NCI-H1694 (cell line): Measurements from ENCODE around the gene PTX4.

Experiments used
- DNase-seq: peaks from one replicate; lab custom pipeline; 2025; lab: John Stamatoyannopoulos, UW

PTX4 gene

DNA sequence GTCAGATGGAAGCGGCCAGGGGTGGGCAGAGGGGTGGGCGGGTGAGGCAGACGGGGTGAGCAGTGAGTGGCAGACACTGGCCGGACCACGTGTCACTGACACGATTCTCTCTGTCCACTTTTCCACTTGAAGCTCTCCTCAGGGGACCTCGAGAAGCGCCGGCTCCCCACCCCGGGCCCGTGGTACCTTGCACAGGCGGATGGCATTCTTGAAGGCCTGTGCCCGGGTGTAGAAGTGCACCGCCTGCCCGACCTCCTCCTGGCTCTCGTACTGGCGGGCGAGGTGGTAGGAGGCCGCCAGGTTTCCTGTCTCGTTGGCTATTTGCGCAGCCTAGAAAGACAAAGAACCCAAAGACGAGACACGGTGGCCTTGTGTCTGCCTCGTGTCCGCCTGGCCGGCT, 35.6 kb upstream of the PTX4 start:
- DNase-seq = no peak

DNA sequence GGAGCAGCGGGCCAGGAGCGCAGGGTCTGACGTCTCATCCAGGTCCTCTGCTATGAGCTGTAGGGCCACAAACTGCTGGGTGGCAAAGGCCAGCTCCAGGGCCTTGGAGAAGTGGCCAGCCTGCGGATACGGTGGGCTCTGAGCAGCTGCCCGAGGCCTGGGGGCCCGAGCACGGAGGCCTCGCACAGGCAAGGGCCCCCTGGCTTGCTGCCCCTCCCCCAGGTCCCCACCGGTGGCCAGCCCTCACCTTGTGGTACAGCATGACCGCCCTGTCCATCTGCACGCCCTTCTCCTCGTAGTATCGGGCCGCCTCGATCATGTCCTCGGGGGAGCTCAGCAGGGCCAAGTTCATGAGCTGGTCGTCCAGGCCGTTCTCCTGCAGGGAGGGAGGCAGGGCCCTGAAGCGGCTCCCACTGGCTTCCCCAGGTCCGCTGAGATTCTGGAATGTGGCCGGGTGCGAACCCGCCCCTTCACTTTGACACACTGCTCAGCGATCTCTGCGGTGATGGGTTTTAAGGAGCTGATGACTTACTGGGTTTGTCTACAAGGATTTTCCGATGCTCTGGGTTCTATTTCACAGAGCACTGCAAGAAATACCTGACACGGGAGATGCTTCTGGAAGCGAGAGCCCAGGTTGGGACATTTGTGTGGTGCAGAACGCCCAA, 35.0 kb upstream of the PTX4 start:
- DNase-seq = no peak

DNA sequence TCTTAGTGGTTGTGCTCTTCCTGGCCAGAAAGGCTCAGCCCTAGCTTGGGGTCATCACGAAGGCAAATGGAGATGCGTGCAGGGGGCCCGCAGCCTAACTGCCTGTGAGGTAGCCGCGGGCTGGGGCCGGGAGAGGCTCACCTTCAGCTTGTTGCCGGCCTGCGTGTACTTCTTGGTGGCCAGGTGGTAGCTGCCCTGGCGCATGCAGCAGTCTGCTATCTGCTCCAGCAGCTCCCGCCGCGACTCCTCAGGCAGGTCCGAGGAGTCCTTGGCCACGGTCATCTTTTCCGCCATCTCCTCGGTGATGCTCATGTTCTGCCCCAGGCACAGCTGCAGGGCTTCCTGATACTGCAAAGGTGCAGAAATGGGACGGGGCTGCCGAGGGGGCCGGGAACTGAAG, 31.7 kb upstream of the PTX4 start:
- DNase-seq = no peak

DNA sequence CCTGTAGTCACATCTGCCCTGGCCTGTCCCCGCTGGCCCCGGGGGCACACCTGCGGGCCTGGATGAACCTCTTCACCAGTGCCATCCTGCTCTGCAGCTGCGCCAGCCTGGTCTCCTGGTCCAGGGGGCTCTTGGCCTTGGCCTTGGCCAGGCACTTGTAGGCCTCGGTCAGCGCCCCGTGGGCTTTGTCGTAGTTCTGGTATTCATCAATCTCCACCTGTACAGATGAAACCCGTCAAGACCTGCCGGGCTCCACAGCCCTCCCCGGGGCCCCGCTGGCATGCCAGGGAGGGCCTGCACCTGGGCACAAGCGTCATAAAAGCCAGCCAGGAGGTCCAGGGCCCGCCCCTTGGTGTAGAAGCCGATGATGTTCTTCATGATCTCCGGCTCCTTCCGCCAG, 31.1 kb upstream of the PTX4 start:
- DNase-seq = no peak

DNA sequence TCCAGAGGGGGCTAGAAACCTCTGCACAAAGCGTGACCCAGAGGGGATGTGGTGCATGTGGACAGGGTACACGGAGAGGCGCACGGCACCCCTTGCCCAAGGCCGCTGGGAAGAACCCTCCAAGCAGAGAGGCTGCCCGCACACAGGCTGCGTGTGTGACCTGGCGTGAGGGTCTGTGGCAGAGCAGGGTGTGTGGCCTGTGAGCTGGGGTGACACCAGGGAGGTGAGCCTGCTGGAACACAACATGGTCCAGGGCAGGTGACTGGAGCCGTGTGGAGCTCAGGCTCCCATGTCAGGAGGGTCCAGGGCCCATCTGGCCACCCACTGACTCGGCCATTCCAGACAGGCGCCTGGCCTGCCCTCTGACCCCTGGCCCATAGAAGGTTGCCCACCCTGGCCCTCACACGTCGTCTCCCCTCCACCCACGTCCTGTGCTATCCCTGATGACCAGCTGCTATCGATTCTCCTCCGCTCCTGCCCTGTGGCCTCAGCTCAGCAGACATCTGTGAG, 29.9 kb upstream of the PTX4 start:
- DNase-seq = no peak

DNA sequence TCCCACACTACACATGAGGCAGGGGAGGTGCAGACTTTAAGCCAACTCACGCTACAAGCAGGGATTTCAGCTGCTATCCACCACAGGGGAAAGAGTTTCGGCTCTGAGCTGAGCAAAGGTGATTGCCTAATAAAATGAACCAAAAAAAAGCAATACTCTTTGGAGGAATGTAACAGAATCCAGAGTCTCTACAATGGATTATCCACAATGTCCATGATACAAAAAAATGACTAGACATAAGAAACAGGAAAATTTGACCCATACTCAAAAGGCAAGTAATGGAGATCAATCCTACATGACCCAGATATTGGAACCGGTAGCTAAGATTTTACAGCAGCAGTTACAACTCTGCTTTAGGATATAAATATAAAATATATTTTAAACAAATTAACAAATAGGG, 25.8 kb upstream of the PTX4 start:
- DNase-seq = no peak

DNA sequence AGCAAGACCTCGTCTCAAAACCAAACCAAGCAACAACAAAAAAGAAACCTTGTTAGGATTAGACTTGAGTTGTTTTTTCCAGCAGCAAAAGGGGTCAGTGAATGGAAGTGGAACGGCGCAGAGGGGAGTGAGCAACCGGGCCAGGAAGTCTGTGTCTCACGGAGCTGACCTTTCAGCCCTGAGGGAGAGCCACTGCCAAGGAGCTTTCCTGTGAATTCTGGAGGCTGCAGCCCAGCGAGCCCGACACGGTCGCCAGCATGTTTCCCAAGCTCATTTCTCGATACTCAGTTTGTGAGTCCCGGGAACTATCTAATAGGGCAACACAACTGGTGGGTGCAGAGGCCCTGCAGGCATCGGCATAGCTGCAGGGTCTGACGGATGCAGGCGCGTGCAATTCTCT, 24.0 kb upstream of the PTX4 start:
- DNase-seq = no peak

DNA sequence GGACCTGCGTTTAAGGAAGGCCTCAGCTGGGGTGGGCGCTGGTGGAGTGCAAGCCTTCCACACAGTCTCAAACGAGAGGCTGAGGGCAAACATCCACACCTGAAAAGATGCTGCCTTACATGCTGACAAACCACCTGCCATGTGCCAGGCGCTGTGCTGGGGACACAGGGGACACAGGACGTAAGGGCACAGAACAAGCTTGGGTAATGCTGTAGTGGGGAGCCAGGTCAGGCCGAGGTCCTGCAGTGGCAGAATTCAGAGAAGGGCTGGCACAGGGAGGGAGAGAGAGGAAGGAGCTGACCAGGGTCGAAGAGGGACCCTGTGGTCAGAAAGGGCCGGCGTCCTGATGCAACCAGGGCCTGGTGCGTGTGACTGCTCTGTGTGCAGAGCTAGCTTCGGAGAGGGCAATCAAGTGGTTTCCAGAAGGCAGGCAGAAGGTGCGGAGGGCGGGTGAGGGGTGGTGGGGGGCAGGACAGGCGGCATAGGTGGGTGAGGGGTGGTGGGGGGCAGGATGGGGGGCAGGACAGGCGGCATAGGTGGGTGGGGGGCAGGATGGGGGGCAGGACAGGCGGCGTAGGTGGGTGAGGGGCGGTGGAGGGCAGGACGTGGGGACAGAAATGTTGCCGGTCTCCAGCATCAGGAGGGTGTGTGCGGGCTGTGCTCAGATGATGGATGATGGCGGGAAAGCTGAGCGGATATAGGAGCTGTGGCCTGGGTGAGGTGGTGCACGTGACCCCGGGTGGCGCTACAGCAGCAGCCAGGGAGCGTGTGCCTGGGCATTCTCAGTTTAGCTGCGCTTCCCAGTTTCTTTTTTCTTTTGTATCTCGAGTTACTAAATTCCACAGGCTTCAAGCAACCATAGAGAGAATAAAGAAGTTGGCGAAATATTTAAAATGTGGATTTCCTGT, 23.2 kb upstream of the PTX4 start:
- DNase-seq = no peak

DNA sequence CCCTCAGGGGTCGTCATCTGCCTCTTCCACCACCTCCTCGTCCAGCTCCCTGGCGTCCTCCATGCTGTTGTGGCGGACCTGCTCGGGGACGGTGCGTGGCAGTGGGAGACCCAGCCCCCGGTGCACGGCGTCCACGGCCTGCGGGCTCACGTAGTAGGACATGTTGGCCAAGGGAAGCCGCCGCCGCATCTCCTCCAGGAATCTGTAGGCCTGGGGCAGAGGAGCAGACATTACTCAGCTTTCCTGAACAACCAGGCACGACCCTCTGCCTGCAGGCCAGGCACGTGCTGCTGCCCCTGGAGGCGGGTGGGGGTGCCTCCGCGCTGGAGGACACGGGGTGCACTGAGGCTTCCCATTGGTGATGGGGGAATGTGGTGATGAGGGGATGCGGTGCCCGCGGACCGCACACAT, 22.2 kb upstream of the PTX4 start:
- no peak for DNase-seq

DNA sequence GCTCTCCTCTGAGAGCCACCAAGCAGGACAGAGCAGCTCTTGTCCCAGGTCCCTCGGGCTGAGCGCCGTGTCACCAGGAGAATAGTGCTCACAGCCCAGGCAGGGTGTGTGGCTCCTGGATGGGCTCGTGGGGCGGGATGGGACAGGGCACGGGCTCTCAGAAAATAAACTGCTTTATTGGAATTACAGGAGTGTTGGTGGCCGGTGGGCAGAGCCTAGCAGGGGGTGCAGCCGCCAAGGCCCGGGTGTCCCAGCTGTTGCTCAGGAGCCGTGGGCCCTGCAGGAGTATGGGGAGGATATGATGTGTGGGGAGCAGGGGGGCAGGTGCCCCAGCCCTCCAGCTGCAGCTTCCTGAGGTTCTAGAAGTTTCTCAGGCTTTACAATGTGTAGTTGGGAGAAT, 21.5 kb upstream of the PTX4 start:
- no peak for DNase-seq

DNA sequence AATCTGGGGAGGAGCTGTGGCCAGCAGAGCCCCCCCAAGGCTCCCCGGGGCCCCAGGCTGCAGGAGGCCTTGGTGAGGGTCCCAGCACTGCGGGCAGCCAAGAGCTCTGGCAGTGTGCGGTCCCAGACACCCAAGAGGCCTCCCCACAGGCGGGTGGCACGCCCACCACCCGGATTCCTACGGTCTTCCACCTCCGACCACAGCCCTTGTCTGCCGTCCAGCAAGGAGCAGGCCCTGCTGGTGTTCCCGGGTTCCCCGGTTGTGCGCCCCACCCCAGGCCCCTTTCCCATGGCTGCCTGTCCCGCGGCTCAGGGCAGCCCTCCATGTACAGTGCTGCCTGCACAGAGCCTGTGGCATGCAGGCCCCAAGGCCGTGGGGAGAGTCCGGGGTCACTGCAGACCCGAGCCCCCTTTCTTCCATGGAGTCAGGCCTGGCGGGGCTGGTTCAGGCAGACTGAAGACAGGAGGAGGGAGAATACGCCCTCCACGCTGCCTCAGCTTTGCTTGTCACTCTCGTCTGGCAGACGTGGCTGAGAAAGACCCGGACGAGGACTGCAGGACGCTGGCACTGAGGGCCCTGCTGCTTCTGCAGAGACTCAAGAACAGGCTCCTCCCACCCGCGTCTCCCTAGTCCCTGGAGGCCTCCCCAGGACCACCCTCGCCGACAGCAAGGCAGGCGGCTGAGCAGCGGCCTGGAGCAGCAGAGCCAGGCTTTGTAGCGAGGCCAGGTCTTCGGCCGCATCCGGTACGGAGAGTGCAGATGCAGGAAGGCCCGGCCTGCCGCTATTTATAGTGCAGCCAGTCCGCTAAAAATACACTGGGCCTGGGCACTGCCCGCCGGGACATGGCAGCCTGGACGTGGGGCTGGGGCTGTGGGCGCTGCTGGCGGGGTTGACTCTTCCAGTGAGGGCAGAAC, 20.8 kb upstream of the PTX4 start:
- DNase-seq = no peak

DNA sequence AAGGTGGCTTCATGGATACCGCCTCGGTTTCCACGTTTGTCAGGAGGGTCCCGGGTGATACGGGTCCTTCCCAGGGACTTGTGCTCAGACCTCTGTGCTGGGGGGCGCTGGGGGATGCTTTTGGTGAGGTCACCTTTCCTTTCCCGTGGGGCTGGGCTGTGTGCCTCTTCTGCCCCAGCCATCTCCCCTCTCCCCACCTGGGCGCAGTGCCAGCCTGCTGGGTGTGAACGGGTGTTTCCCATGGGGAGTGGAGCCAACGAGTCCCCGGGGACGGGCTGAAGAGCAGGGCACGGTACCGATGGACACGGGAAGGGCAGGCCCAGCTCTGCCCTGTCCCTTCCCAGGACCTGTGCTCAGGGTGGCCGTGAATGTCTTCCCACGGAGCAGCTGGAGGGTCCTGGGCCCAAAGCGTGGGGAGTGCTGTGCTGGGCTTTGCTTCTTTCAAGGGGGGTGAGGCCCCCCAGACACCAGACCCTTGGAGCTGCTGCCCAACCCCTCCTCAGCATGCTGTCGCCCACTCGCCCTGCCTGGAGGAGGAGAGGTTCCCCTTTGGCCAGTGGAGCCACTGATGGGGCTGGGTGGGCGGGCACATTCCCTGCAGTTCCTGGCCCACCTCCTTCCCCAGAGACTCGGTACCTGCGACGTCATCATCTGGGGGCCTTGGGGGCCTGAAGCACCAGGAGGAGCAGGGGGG, 19.9 kb upstream of the PTX4 start:
- no peak for DNase-seq

DNA sequence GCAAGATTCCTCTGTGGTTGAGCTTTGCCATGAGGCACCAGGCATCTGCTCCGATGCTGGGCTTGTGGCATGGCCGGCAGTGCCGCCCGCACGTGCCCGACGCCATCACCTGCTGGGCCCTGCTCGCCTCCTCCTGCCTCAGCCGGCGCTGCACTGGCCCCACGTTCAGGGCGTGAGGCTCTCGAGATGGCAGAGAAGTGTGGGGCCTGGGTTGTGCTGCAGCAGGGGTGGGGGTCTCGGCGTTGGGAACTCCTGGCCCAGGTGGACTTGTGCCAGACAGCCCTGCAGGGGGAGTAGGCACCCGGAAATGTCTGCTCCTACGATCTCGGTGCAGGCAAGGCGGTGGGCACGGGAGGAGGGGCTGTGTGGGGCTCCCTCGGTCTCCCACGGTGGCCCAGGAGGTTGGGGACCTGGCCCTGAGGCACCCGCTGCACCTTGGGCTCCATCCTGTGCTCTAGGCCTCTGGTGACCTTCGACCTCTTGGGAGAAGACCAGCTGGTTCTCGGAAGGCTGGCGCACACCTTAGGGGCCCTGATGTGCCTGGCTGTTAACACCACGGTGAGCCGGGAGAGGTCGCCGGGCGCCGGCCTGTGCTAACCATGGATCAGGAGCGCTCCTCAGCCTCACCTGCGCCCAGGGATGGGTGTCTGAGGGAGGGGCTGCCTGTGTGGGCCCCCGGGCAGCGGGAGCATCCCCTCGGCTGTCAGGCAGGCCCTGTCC, 17.9 kb upstream of the PTX4 start:
- no peak for DNase-seq

DNA sequence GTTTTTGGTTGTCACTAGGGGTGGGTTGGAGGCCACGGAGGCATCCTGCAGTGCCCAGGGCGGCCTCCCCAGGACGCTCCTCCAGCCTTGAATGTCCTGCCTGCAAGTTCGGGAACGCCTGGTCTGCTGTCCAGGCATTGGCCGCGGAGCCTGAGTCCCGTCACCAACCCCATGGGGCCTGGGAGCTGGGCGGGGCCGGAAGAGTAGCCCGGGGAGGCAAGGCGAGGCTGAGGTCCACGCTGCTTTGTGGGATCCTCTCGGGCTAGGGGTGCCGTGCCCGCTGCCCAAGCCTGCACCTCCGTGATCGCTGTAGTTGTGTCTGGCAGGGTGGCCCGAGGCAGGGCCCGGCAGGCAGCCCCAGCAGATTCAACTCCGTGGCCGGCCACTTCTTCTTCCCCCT, 17.2 kb upstream of the PTX4 start:
- DNase-seq = no peak

DNA sequence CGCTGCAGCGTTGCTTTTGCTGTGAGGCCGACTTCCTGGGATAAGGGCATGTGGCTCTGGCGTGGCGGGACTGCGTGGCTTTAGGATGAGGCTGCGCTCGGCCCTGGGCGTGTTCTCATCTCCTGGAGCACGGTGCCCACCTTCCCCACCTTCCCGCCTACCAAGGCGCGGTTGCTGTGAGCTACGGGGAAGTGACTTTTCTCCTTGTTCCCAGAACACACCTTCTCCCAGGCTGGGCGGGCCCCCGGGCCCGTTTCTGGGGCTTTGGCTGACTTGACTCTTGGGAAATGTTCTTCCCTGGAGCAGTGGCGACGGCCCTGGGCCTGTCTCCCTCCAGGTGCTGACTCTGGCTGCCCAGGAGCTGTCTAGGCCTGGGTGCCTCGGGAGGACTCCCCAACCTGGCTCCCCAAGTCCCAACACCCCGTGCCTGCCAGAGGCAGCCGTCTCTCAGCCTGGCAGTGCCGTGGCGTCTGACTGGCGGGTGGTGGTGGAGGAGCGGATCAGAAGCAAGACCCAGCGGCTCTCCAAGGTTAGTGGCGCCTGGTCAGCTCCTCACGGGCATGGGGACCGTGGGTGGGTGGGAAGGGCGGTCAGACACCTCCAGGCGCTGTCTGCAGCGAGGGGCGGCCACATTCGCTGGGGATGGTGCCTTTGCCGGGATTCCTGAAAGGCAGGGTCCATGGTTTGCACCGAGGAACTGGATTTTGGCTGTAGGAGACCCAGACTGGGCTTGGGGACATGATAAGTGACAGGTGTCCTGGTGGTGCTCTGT, 16.5 kb upstream of the PTX4 start:
- DNase-seq = no peak

DNA sequence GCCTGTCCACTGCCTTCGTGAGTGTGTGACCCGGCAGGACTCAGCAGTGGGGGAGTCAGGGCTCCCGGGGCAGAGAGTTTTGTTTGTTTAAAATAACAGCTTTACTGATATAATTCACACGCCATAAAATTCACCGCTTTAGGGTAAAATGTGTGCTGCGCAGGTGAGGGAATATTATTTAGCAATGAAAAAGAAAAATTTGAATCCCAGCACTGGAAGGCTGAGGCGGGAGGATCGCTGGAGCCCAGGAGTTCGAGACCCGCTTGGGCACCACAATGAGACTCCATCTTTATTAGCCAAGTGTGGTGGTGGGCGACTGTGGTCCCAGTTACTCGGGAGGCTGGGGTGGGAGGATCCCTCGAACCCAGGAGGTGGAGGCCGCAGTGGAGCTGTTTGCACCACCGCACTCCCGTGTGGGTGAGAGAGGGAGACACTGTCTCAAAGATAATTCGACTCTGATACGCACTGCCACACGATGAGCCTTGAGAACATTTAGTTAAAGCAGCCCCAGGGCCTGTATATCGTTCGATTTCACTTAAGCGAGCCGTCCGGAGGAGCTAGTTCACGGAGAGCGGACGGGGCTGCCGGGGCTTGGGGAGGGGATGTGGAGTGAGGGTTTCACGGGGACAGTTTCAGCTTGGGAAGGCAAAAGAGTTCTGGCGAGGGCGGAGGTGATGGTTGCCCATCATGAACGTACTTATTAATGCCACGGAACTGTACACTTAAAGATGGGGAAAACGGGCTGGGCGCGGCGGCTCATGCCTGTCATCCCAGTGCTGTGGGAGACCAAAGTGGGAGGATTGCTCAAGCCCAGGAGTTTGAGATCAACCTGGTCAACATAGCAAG, 14.6 kb upstream of the PTX4 start:
- no peak for DNase-seq

DNA sequence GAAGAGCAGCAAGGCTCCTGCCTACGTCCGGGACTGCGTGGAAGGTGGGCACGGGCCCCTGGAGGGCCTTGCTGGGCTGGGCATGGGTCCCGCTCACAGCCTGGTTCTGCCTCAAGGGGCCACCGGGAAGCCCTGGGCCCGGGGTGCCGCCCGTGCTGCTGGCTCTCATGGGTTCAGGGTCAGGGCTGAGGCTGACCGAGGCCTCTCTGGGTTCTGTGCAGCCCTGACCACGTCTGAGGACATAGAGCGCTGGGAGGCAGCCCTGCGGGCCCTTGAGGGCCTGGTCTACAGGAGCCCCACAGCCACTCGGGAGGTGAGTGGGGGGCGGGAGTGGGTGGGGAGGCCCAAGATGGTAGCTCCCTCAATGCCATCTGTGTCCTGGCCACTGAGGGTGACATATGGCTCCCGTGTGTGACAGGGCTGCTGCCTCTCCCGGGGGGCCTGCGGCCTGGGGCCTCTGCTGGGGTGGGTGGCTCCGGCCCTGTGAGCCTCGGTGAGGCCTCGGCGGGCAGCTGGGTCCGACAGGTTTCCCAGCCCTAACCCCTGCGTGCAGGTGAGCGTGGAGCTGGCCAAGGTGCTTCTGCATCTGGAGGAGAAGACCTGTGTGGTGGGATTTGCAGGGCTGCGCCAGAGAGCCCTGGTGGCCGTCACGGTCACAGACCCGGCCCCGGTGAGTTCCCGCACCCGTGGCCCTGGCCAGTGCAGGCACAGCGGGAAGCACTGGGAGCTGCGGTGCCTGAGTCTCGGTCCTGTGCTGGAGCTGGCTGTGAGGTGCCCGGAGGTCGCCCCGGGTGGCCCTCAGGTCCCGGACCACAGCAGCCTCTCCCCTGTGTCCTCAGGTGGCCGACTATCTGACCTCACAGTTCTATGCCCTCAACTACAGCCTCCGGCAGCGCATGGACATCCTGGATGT, 13.6 kb upstream of the PTX4 start:
- no peak for DNase-seq

DNA sequence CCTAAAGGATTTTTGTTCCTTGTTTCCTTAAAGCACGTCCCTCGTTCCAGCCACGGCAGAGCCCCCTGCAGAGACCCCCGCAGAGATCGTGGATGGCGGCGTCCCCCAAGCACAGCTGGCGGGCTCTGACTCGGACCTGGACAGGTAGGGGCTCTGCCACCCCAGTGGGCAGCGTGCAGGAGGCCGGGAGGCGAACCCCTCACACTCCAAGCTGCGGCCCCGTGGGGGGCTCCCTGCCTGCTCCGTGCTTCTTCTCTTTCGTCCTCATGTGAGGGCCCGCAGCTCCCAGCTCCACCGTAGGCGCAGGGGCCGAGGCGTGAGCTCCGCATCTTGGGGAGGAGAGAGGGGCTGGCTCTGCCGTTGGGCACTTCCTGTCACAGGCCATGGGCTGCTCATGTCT, 12.9 kb upstream of the PTX4 start:
- DNase-seq = no peak
